Gastroesophageal sphincter (tissue), 4 donors: ENCODE results near the gene ERF. TPM values are rescaled to one million over a fixed set of nuclear protein-coding genes. Genes with fewer than 3 reads are reported as not detected.
A peak's percentile ranks its signal among the peaks of the same experiment; 100 is the strongest.

Experiments used
- ATAC-seq: fragments of 150-250 bp; one replicate; pipeline ENCODE4 v1.9.1; 2016; ENCODE audit warnings: mild to moderate bottlenecking, moderate library complexity
- H3K27ac ChIP-seq, 4 donors: fragments of 200-600 bp; sonication (generic) in 3 of 4; 1 replicate in 3 of 4; 2 replicates in 1 of 4; pipeline ENCODE4 v1.5.1; 2016 to 2019
- H3K27me3 ChIP-seq: fragments of 200-600 bp; sonication (generic); one replicate; pipeline ENCODE4 v1.5.1; 2019
- H3K36me3 ChIP-seq, 2 donors: fragments of 200-600 bp; sonication (generic); one replicate each; pipeline ENCODE4 v1.5.1; 2019; ENCODE audit warnings: control low read depth in 1 of 2
- H3K4me1 ChIP-seq, 3 donors: fragments of 200-600 bp; sonication (generic); 1 replicate in 2 of 3; 2 replicates in 1 of 3; pipeline ENCODE4 v1.5.1; 2016 to 2019; ENCODE audit warnings: control low read depth in 2 of 3
- H3K4me3 ChIP-seq, 2 donors: fragments of 200-600 bp; sonication (generic); one replicate each; pipeline ENCODE4 v1.5.1; 2019; ENCODE audit warnings: mild to moderate bottlenecking in 1 of 2, moderate library complexity in 1 of 2
- H3K9me3 ChIP-seq, 3 donors: fragments of 200-600 bp; sonication (generic); one replicate each; pipeline ENCODE4 v1.5.1; 2017 to 2019; ENCODE audit warnings: control low read depth in 2 of 3
- CTCF ChIP-seq, 4 experiments: fragments of 200-600 bp in 2 of 4; fragments of 450-650 bp in 2 of 4; sonication (generic) in 1 of 4; IDR thresholded peaks; one replicate each; pipeline ENCODE4 v1.5.1; 2017 to 2019; ENCODE audit warnings: antibody characterized with exemption in 4 of 4, mild to moderate bottlenecking in 2 of 4, moderate library complexity in 2 of 4
- EP300 ChIP-seq: sonication (generic); formaldehyde crosslinking; IDR thresholded peaks from one replicate; pipeline ENCODE4 v1.6.1; 2017; ENCODE audit warnings: antibody characterized with exemption, mild to moderate bottlenecking
- POLR2A ChIP-seq, 2 donors: fragments of 450-650 bp; IDR thresholded peaks; one replicate each; pipeline ENCODE4 v1.6.1; 2017; ENCODE audit warnings: antibody characterized with exemption in 2 of 2, mild to moderate bottlenecking in 2 of 2, moderate library complexity in 1 of 2
- POLR2AphosphoS5 ChIP-seq: sonication (generic); formaldehyde crosslinking; IDR thresholded peaks from one replicate; pipeline ENCODE4 v1.6.1; 2017; ENCODE audit warnings: antibody characterized with exemption
- WGBS, 2 donors: methylation state at CpG; one replicate each; pipeline ENCODE4 v1.1.5; 2018; ENCODE audit warnings: low coverage in 1 of 2; 5-methylcytosine and 5-hydroxymethylcytosine counted together
- total RNA-seq, 4 donors: library from RNA; depleted of rRNA; stranded (reverse); fragments of >200 nt; gene quantifications; one replicate each; pipeline ENCODE4 v1.1.0, GENCODE V29; 2016

Gene ERF
- 10 to 100 TPM; 28.4 to 46.4 (median 39.9) TPM for total RNA-seq

- H3K9me3 ChIP-seq = no peaks in the 10 kb centered on the region
- no peaks in the 10 kb centered on the region for H3K36me3 ChIP-seq
- H3K4me1 ChIP-seq = peaks cover 0 to 55% (median 34%) of the 10 kb centered on the region in 3 donors
- ATAC-seq = peak; percentile 84
- peak within 1 kb of the TSS; percentile 72 to 87 for H3K4me3 ChIP-seq
- peak within 1 kb of the TSS; percentile 95 to 98 (median 98) for H3K27ac ChIP-seq
- TF ChIP-seq POLR2AphosphoS5 (peak; percentile 98), POLR2A (IDR thresholded peaks at IDR 0.05) (peak; percentile 98), CTCF (IDR thresholded peaks at IDR 0.05) (peak in 2 of 4 experiments; percentile 22 to 31), EP300 (no peak)
- WGBS, 2 donors = 0% methylated on average over 3 of the region's 75 CpGs; no CpG with 5 or more reads in 1 of the 2 donors
- no peaks in the 10 kb centered on the region for H3K27me3 ChIP-seq
These were observed at the start of gene ERF for GRCh38 chr19:42254850-42255765. TSS of gene ERF (minus strand) at chr19:42255128. CDS start at chr19:42254999, 129 bp downstream.

GRCh38 chr19:42303876-42304275 is 48.9 kb upstream of the ERF start:
- Histone ChIP-seq H3K27me3 (no peaks in the 10 kb centered on the region), H3K36me3 (no peaks in the 10 kb centered on the region), H3K4me3 (no peak overlapping the region), H3K9me3 (no peaks in the 10 kb centered on the region), H3K4me1 (peaks cover 0 to 22% (median 11%) of the 10 kb centered on the region in 3 donors), H3K27ac (no peak overlapping the region)
- WGBS, 2 donors = 90 to 92% methylated on average over 2 to 8 of the region's 8 CpGs
- TF ChIP-seq CTCF (IDR thresholded peaks at IDR 0.05) (no peak), EP300 (no peak), POLR2AphosphoS5 (no peak), POLR2A (IDR thresholded peaks at IDR 0.05) (no peak)
- ATAC-seq = no peak

GRCh38 chr19:42303101-42303464 is 48.2 kb upstream of the ERF start:
- H3K9me3 ChIP-seq = no peaks in the 10 kb centered on the region
- H3K36me3 ChIP-seq = no peaks in the 10 kb centered on the region
- no peaks in the 10 kb centered on the region for H3K27me3 ChIP-seq
- TF ChIP-seq EP300 (no peak), POLR2A (IDR thresholded peaks at IDR 0.05) (no peak), CTCF (IDR thresholded peaks at IDR 0.05) (no peak), POLR2AphosphoS5 (no peak)
- peaks cover 0 to 22% (median 11%) of the 10 kb centered on the region in 3 donors for H3K4me1 ChIP-seq
- ATAC-seq = no peak
- H3K4me3 ChIP-seq = peak overlapping the region in 1 of 2 donors; percentile 58
- H3K27ac ChIP-seq = peak overlapping the region in 1 of 4 donors; percentile 73
- WGBS, 2 donors = 0 to 56% methylated on average over 2 to 10 of the region's 11 CpGs

GRCh38 chr19:42301646-42302203 is 46.8 kb upstream of the ERF start, which contains the start of gene PRR19:
TSS of gene PRR19 (plus strand) at chr19:42302132. CDS start at chr19:42309585, 7,453 bp downstream.
- 17 to 49% methylated on average over 2 to 6 of the region's 21 CpGs for WGBS, 2 donors
- H3K36me3 ChIP-seq = no peaks in the 10 kb centered on the region
- H3K9me3 ChIP-seq = no peaks in the 10 kb centered on the region
- peak within 1 kb of the TSS; percentile 18 to 58 for H3K4me3 ChIP-seq
- peaks cover 0 to 22% (median 11%) of the 10 kb centered on the region in 3 donors for H3K4me1 ChIP-seq
- TF ChIP-seq CTCF (IDR thresholded peaks at IDR 0.05) (no peak), POLR2A (IDR thresholded peaks at IDR 0.05) (no peak), POLR2AphosphoS5 (no peak), EP300 (no peak)
- H3K27ac ChIP-seq = peak within 1 kb of the TSS in 3 of 4 donors; percentile 62 to 73 (median 68)
- H3K27me3 ChIP-seq = no peaks in the 10 kb centered on the region
- ATAC-seq = peak; percentile 7
